GM23338 (cell line): ENCODE measurements around the gene TTC21B. TPM values are rescaled to one million over a fixed set of nuclear protein-coding genes. Genes with fewer than 3 reads are reported as not detected.

Experiments
- ATAC-seq: fragments of 200-7000 bp; cut with Tn5 transposase; 3 replicates; pipeline ENCODE4 v1.9.1; 2020
- DNase-seq: peaks from one replicate; pipeline ENCODE4 v3.0.0-alpha.2; 2015; ENCODE audit warnings: low spot score
- H2AFZ ChIP-seq: fragments of 200-600 bp; sonication (generic); 2 replicates; pipeline ENCODE4 v1.8.0; 2016; ENCODE audit warnings: antibody characterized with exemption, mild to moderate bottlenecking, moderate library complexity
- H3F3A ChIP-seq: fragments of 200-600 bp; sonication (generic); replicated peaks from 2 replicates; pipeline ENCODE4 v1.8.0; 2017; ENCODE audit warnings: antibody characterized with exemption, mixed run types, low read depth
- H3K27ac ChIP-seq: fragments of 200-600 bp; sonication (generic); 2 replicates; pipeline ENCODE4 v1.6.1; 2016; ENCODE audit warnings: low read depth
- H3K27me3 ChIP-seq: fragments of 200-600 bp; sonication (generic); 2 replicates; pipeline ENCODE4 v1.8.0; 2016; ENCODE audit warnings: mild to moderate bottlenecking, mixed run types, moderate library complexity; ENCODE audit not compliant: insufficient read depth
- H3K36me3 ChIP-seq: fragments of 200-600 bp; sonication (generic); 2 replicates; pipeline ENCODE4 v1.8.0; 2016; ENCODE audit warnings: mild to moderate bottlenecking; ENCODE audit not compliant: insufficient read depth
- H3K4me1 ChIP-seq: fragments of 200-600 bp; sonication (generic); 2 replicates; pipeline ENCODE4 v1.8.0; 2016; ENCODE audit warnings: mild to moderate bottlenecking, moderate library complexity; ENCODE audit not compliant: insufficient read depth
- H3K4me2 ChIP-seq: fragments of 200-600 bp; sonication (generic); 2 replicates; pipeline ENCODE4 v1.7.1; 2017; ENCODE audit warnings: mixed run types
- H3K4me3 ChIP-seq: fragments of 200-600 bp; sonication (generic); 2 replicates; pipeline ENCODE4 v1.6.1; 2016; ENCODE audit warnings: mixed run types
- H3K79me2 ChIP-seq: fragments of 200-600 bp; sonication (generic); replicated peaks from 2 replicates; pipeline ENCODE4 v1.8.0; 2017; ENCODE audit warnings: mild to moderate bottlenecking; ENCODE audit not compliant: insufficient read depth
- H3K9me2 ChIP-seq: fragments of 200-600 bp; sonication (generic); 2 replicates; pipeline ENCODE4 v1.8.0; 2017; ENCODE audit not compliant: insufficient read depth
- H4K20me1 ChIP-seq: fragments of 200-600 bp; sonication (generic); replicated peaks from 2 replicates; pipeline ENCODE4 v1.8.0; 2017; ENCODE audit warnings: mild to moderate bottlenecking; ENCODE audit not compliant: insufficient read depth
- H3K27ac Mint-ChIP-seq: 2 replicates; pipeline ENCODE4 v1.8.0; 2020; ENCODE audit warnings: inconsistent platforms, mild to moderate bottlenecking, moderate library complexity, mixed read lengths
- H3K27me3 Mint-ChIP-seq: 3 replicates; pipeline ENCODE4 v1.8.0; 2022; ENCODE audit warnings: low read depth, mild to moderate bottlenecking, moderate library complexity, mixed read lengths, inconsistent platforms; ENCODE audit not compliant: insufficient read depth, poor library complexity
- H3K36me3 Mint-ChIP-seq: 3 replicates; pipeline ENCODE4 v1.8.0; 2021; ENCODE audit warnings: low read depth, mild to moderate bottlenecking, inconsistent platforms, moderate library complexity, mixed read lengths
- H3K4me1 Mint-ChIP-seq: 3 replicates; pipeline ENCODE4 v1.8.0; 2020; ENCODE audit warnings: mild to moderate bottlenecking, inconsistent platforms, mixed read lengths
- H3K4me3 Mint-ChIP-seq: 3 replicates; pipeline ENCODE4 v1.8.0; 2021; ENCODE audit warnings: moderate library complexity, mild to moderate bottlenecking, inconsistent platforms, mixed read lengths
- H3K9me3 Mint-ChIP-seq: 3 replicates; pipeline ENCODE4 v1.8.0; 2020; ENCODE audit warnings: moderate library complexity, mild to moderate bottlenecking, inconsistent platforms, mixed read lengths
- CREB1 ChIP-seq: fragments of 250-450 bp; sonication (Bioruptor Pico); IDR thresholded peaks from 2 replicates; pipeline ENCODE4 v1.5.0; 2020; ENCODE audit warnings: low read depth, mild to moderate bottlenecking, moderate library complexity
- CTCF ChIP-seq, 2 experiments: fragments of 200-600 bp in 1 of 2; sonication (generic) in 1 of 2; conservative IDR thresholded peaks; 2 replicates each; pipeline versions ENCODE4 v1.5.1 to v1.6.1; 2016 to 2017; ENCODE audit warnings: antibody characterized with exemption in 2 of 2, low read depth in 2 of 2, mild to moderate bottlenecking in 2 of 2, moderate library complexity in 1 of 2
- ETS1 ChIP-seq: IDR thresholded peaks from 2 replicates; pipeline ENCODE4 v1.6.1; 2016; ENCODE audit warnings: antibody characterized with exemption
- EZH2 ChIP-seq: fragments of 200-600 bp; sonication (generic); IDR thresholded peaks from one replicate; pipeline ENCODE4 v1.8.0; 2017; ENCODE audit warnings: antibody characterized with exemption, mild to moderate bottlenecking, low read depth; ENCODE audit not compliant: unreplicated experiment
- EZH2phosphoT487 ChIP-seq: fragments of 200-600 bp; sonication (generic); IDR thresholded peaks from one replicate; pipeline ENCODE4 v1.8.1; 2018; ENCODE audit warnings: antibody characterized with exemption; ENCODE audit not compliant: unreplicated experiment
- JUNB ChIP-seq: IDR thresholded peaks from one replicate; pipeline ENCODE4 v1.6.1; 2016; ENCODE audit warnings: antibody characterized with exemption; ENCODE audit not compliant: unreplicated experiment
- NANOG ChIP-seq: IDR thresholded peaks from 2 replicates; pipeline ENCODE4 v1.6.1; 2016; ENCODE audit warnings: antibody characterized with exemption, borderline replicate concordance
- POLR2AphosphoS5 ChIP-seq: IDR thresholded peaks from 2 replicates; pipeline ENCODE4 v1.6.1; 2016; ENCODE audit warnings: antibody characterized with exemption, low read depth
- STAT1 ChIP-seq: IDR thresholded peaks from one replicate; pipeline ENCODE4 v1.6.1; 2016; ENCODE audit warnings: antibody characterized with exemption; ENCODE audit not compliant: unreplicated experiment
- ZNF114 ChIP-seq: fragments of 250-450 bp; sonication (Bioruptor Pico); IDR thresholded peaks from 2 replicates; pipeline ENCODE4 v1.5.0; 2020; ENCODE audit warnings: mild to moderate bottlenecking, moderate library complexity
- ZNF331 ChIP-seq: fragments of 250-450 bp; sonication (Bioruptor Pico); IDR thresholded peaks from 2 replicates; pipeline ENCODE4 v1.5.0; 2020; ENCODE audit warnings: low read depth, mild to moderate bottlenecking, moderate library complexity
- polyA plus RNA-seq: library from polyadenylated mRNA; unstranded; fragments of >200 nt; fragmentation: Nextera tagmentation; extraction: Ambion mirVana; gene quantifications from 2 replicates; pipeline ENCODE4 v1.2.1, GENCODE V29; 2016
- total RNA-seq: library from RNA; depleted of rRNA; stranded (reverse); fragments of >200 nt; shearing (Covaris generic); gene quantifications from 2 replicates; pipeline ENCODE4 v1.2.3, GENCODE V29; 2014

The TTC21B gene
- total and polyA plus RNA-seq, 2 experiments from 2014 or later: 10.1 to 32.8 TPM

GRCh38 chr2:165874445-165875039, 79.0 kb downstream of the TTC21B start:
- peak; percentile 89 for ATAC-seq
- H3K4me1 Mint-ChIP-seq: peaks cover 5% of the 10 kb centered on the region; the same call in 1 of the 3 replicates

GRCh38 chr2:165872101-165872791, 81.3 kb downstream of the TTC21B start:
- TF ChIP-seq CTCF (conservative IDR thresholded peaks at IDR 0.05; ENCODE audit: low read depth in 2 of 2): no peak
- no peak for TF ChIP-seq ZNF331 (CRISPR knock-in tag)
- TF ChIP-seq EZH2phosphoT487: no peak
- TF ChIP-seq POLR2AphosphoS5: no peak
- TF ChIP-seq NANOG: no peak
- no peak for TF ChIP-seq JUNB
- no peak for TF ChIP-seq ZNF114
- no peak for TF ChIP-seq EZH2
- no peak for TF ChIP-seq STAT1
- no peak for TF ChIP-seq CREB1 (CRISPR knock-in tag)
- H3K27ac Mint-ChIP-seq: no peak overlapping the region
- H3K27ac ChIP-seq: no peak overlapping the region
- peaks cover 7% of the 10 kb centered on the region; the same call in 1 of the 2 replicates for H3K4me1 ChIP-seq
- H3K36me3 ChIP-seq: no peaks in the 10 kb centered on the region
- no peaks in the 10 kb centered on the region for H3K36me3 Mint-ChIP-seq
- no peak overlapping the region for H3K4me3 ChIP-seq
- no peaks in the 10 kb centered on the region for H3K79me2 ChIP-seq
- no peak for ATAC-seq
- no peak overlapping the region for H3K4me3 Mint-ChIP-seq
- no peaks in the 10 kb centered on the region for H4K20me1 ChIP-seq
- H2AFZ ChIP-seq: no peak overlapping the region
- H3F3A ChIP-seq: no peaks in the 10 kb centered on the region
- H3K27me3 ChIP-seq: no peaks in the 10 kb centered on the region
- H3K4me1 Mint-ChIP-seq: peaks cover 5% of the 10 kb centered on the region; the same call in 2 of the 3 replicates
- peaks cover 3% of the 10 kb centered on the region for H3K27me3 Mint-ChIP-seq
- no peaks in the 10 kb centered on the region for H3K9me2 ChIP-seq
- H3K9me3 Mint-ChIP-seq: no peaks in the 10 kb centered on the region
- no peak for DNase-seq
- no peak overlapping the region for H3K4me2 ChIP-seq

More at GRCh38 chr2:165874445-165875039, 79.0 kb downstream of the TTC21B start:
- DNase-seq: peak; percentile 88
- H3K4me3 ChIP-seq: no peak overlapping the region
- TF ChIP-seq CTCF (conservative IDR thresholded peaks at IDR 0.05; ENCODE audit: low read depth in 2 of 2) (peak; percentile 80 to 82), ETS1 (no peak)
- H3K27me3 Mint-ChIP-seq: peaks cover 3% of the 10 kb centered on the region
- no peak overlapping the region for H3K4me2 ChIP-seq
- no peaks in the 10 kb centered on the region for H3F3A ChIP-seq
- H3K27ac Mint-ChIP-seq: no peak overlapping the region
- no peaks in the 10 kb centered on the region for H3K4me1 ChIP-seq
- H3K4me3 Mint-ChIP-seq: no peak overlapping the region
- no peaks in the 10 kb centered on the region for H3K9me2 ChIP-seq
- no peaks in the 10 kb centered on the region for H3K27me3 ChIP-seq
- H3K27ac ChIP-seq: no peak overlapping the region
- no peak overlapping the region for H2AFZ ChIP-seq
- H3K9me3 Mint-ChIP-seq: no peaks in the 10 kb centered on the region
- H3K36me3 Mint-ChIP-seq: no peaks in the 10 kb centered on the region; the same call in 2 of the 3 replicates
- H3K79me2 ChIP-seq: no peaks in the 10 kb centered on the region
- H3K36me3 ChIP-seq: no peaks in the 10 kb centered on the region
- H4K20me1 ChIP-seq: no peaks in the 10 kb centered on the region
